T-helper 1 cell treated with Interleukin-12 subunit alpha and Interleukin-12 subunit beta and Interleukin-4 antibody, amounts not matched to agents 30 μg/mL and 1 μg/mL, for 36 hours (primary cell): ENCODE data around the gene WDFY1.

Source experiments
- H3K27ac Mint-ChIP-seq: one replicate; pipeline ENCODE4 v1.8.0; 2021; ENCODE audit warnings: mild to moderate bottlenecking, mixed read lengths
- H3K27me3 Mint-ChIP-seq: one replicate; pipeline ENCODE4 v1.8.0; 2021; ENCODE audit warnings: low read depth, mixed read lengths
- H3K36me3 Mint-ChIP-seq: one replicate; pipeline ENCODE4 v1.8.0; 2021; ENCODE audit warnings: low read depth, mixed read lengths
- H3K4me1 Mint-ChIP-seq: one replicate; pipeline ENCODE4 v1.8.0; 2021; ENCODE audit warnings: low read depth, mixed read lengths
- H3K4me3 Mint-ChIP-seq: one replicate; pipeline ENCODE4 v1.8.0; 2021; ENCODE audit warnings: mild to moderate bottlenecking, moderate library complexity, mixed read lengths
- H3K9me3 Mint-ChIP-seq: one replicate; pipeline ENCODE4 v1.8.0; 2021; ENCODE audit warnings: mixed read lengths

WDFY1 gene

GRCh38 chr2:223944703-223945531, at the start of gene WDFY1:
TSS of gene WDFY1 (minus strand) at chr2:223945335. CDS start at chr2:223945284, 51 bp downstream.
- H3K4me1 Mint-ChIP-seq, result peaks cover 46% of the 10 kb centered on the region
- H3K4me3 Mint-ChIP-seq, result peak within 1 kb of the TSS; percentile 92
- no peaks in the 10 kb centered on the region for H3K27me3 Mint-ChIP-seq

GRCh38 chr2:223994562-223995162, 49.5 kb upstream of the WDFY1 start:
- no peak overlapping the region for H3K4me3 Mint-ChIP-seq

More at GRCh38 chr2:223944703-223945531, at the start of gene WDFY1:
- H3K9me3 Mint-ChIP-seq, result peaks cover 4% of the 10 kb centered on the region
- peaks cover 17% of the 10 kb centered on the region for H3K36me3 Mint-ChIP-seq
- peak within 1 kb of the TSS; percentile 89 for H3K27ac Mint-ChIP-seq

GRCh38 chr2:223993634-223994232, 48.6 kb upstream of the WDFY1 start:
- peaks cover 5% of the 10 kb centered on the region for H3K36me3 Mint-ChIP-seq
- H3K9me3 Mint-ChIP-seq, result no peaks in the 10 kb centered on the region
- no peaks in the 10 kb centered on the region for H3K27me3 Mint-ChIP-seq

More at GRCh38 chr2:223994562-223995162, 49.5 kb upstream of the WDFY1 start:
- Mint-ChIP-seq H3K36me3 (peaks cover 6% of the 10 kb centered on the region), H3K27ac (peak overlapping the region; percentile 47), H3K9me3 (no peaks in the 10 kb centered on the region), H3K4me1 (peaks cover 6% of the 10 kb centered on the region), H3K27me3 (no peaks in the 10 kb centered on the region)

GRCh38 chr2:223991611-223992010, 46.5 kb upstream of the WDFY1 start:
- no peak overlapping the region for H3K27ac Mint-ChIP-seq
- H3K27me3 Mint-ChIP-seq, result no peaks in the 10 kb centered on the region
- peaks cover 6% of the 10 kb centered on the region for H3K4me1 Mint-ChIP-seq
- no peak overlapping the region for H3K4me3 Mint-ChIP-seq
- H3K36me3 Mint-ChIP-seq, result peaks cover 5% of the 10 kb centered on the region
- no peaks in the 10 kb centered on the region for H3K9me3 Mint-ChIP-seq

More at GRCh38 chr2:223993634-223994232, 48.6 kb upstream of the WDFY1 start:
- Mint-ChIP-seq H3K4me3 (no peak overlapping the region), H3K4me1 (peaks cover 6% of the 10 kb centered on the region), H3K27ac (no peak overlapping the region)

- H3K27me3 Mint-ChIP-seq, result no peaks in the 10 kb centered on the region
- H3K27ac Mint-ChIP-seq, result no peak overlapping the region
- no peak overlapping the region for H3K4me3 Mint-ChIP-seq
- H3K4me1 Mint-ChIP-seq, result peaks cover 6% of the 10 kb centered on the region
- no peaks in the 10 kb centered on the region for H3K9me3 Mint-ChIP-seq
- peaks cover 4% of the 10 kb centered on the region for H3K36me3 Mint-ChIP-seq
These were observed 44.7 kb upstream of the WDFY1 start for GRCh38 chr2:223989856-223990232.

GRCh38 chr2:223989206-223989855, 44.2 kb upstream of the WDFY1 start:
- Mint-ChIP-seq H3K36me3 (peaks cover 2% of the 10 kb centered on the region), H3K27ac (no peak overlapping the region)

GRCh38 chr2:223981241-223981640, 36.1 kb upstream of the WDFY1 start:
- no peak overlapping the region for H3K27ac Mint-ChIP-seq
- peaks cover 7% of the 10 kb centered on the region for H3K36me3 Mint-ChIP-seq

More at GRCh38 chr2:223989206-223989855, 44.2 kb upstream of the WDFY1 start:
- Mint-ChIP-seq H3K4me3 (no peak overlapping the region), H3K9me3 (no peaks in the 10 kb centered on the region), H3K27me3 (no peaks in the 10 kb centered on the region), H3K4me1 (peaks cover 4% of the 10 kb centered on the region)

GRCh38 chr2:223980803-223981202, 35.7 kb upstream of the WDFY1 start:
- Mint-ChIP-seq H3K36me3 (peaks cover 6% of the 10 kb centered on the region), H3K9me3 (no peaks in the 10 kb centered on the region), H3K27ac (no peak overlapping the region), H3K4me3 (no peak overlapping the region), H3K4me1 (peaks cover 3% of the 10 kb centered on the region), H3K27me3 (no peaks in the 10 kb centered on the region)

More at GRCh38 chr2:223981241-223981640, 36.1 kb upstream of the WDFY1 start:
- H3K9me3 Mint-ChIP-seq, result no peaks in the 10 kb centered on the region
- no peaks in the 10 kb centered on the region for H3K27me3 Mint-ChIP-seq
- peaks cover 3% of the 10 kb centered on the region for H3K4me1 Mint-ChIP-seq
- no peak overlapping the region for H3K4me3 Mint-ChIP-seq

- no peak overlapping the region for H3K27ac Mint-ChIP-seq
- H3K9me3 Mint-ChIP-seq, result no peaks in the 10 kb centered on the region
- H3K4me3 Mint-ChIP-seq, result no peak overlapping the region
- H3K27me3 Mint-ChIP-seq, result no peaks in the 10 kb centered on the region
- peaks cover 3% of the 10 kb centered on the region for H3K4me1 Mint-ChIP-seq
- H3K36me3 Mint-ChIP-seq, result peaks cover 6% of the 10 kb centered on the region
These were observed 35.2 kb upstream of the WDFY1 start for GRCh38 chr2:223980397-223980735.

- Mint-ChIP-seq H3K27ac (no peak overlapping the region), H3K9me3 (no peaks in the 10 kb centered on the region), H3K4me1 (peaks cover 3% of the 10 kb centered on the region), H3K36me3 (peaks cover 6% of the 10 kb centered on the region), H3K4me3 (no peak overlapping the region), H3K27me3 (no peaks in the 10 kb centered on the region)
These were observed 34.7 kb upstream of the WDFY1 start for GRCh38 chr2:223979730-223980396.

GRCh38 chr2:223978451-223978850, 33.3 kb upstream of the WDFY1 start:
- no peak overlapping the region for H3K27ac Mint-ChIP-seq
- H3K9me3 Mint-ChIP-seq, result no peaks in the 10 kb centered on the region
- peaks cover 2% of the 10 kb centered on the region for H3K36me3 Mint-ChIP-seq
- no peaks in the 10 kb centered on the region for H3K4me1 Mint-ChIP-seq
- no peak overlapping the region for H3K4me3 Mint-ChIP-seq
- no peaks in the 10 kb centered on the region for H3K27me3 Mint-ChIP-seq

GRCh38 chr2:223976635-223977226, 31.6 kb upstream of the WDFY1 start:
- Mint-ChIP-seq H3K9me3 (no peaks in the 10 kb centered on the region), H3K4me3 (no peak overlapping the region), H3K27me3 (no peaks in the 10 kb centered on the region), H3K27ac (no peak overlapping the region), H3K4me1 (no peaks in the 10 kb centered on the region), H3K36me3 (peaks cover 3% of the 10 kb centered on the region)

GRCh38 chr2:223973606-223974005, 28.5 kb upstream of the WDFY1 start:
- H3K27ac Mint-ChIP-seq, result no peak overlapping the region
- H3K27me3 Mint-ChIP-seq, result no peaks in the 10 kb centered on the region
- peaks cover 8% of the 10 kb centered on the region for H3K36me3 Mint-ChIP-seq
- H3K9me3 Mint-ChIP-seq, result no peaks in the 10 kb centered on the region
- peaks cover 3% of the 10 kb centered on the region for H3K4me1 Mint-ChIP-seq
- no peak overlapping the region for H3K4me3 Mint-ChIP-seq

GRCh38 chr2:223972656-223973102, 27.5 kb upstream of the WDFY1 start:
- H3K4me3 Mint-ChIP-seq, result no peak overlapping the region
- peaks cover 11% of the 10 kb centered on the region for H3K36me3 Mint-ChIP-seq
- no peaks in the 10 kb centered on the region for H3K9me3 Mint-ChIP-seq
- H3K4me1 Mint-ChIP-seq, result peaks cover 3% of the 10 kb centered on the region
- H3K27ac Mint-ChIP-seq, result no peak overlapping the region
- H3K27me3 Mint-ChIP-seq, result no peaks in the 10 kb centered on the region
